ENCODE measurements around the gene RNU4-1.

DNA sequence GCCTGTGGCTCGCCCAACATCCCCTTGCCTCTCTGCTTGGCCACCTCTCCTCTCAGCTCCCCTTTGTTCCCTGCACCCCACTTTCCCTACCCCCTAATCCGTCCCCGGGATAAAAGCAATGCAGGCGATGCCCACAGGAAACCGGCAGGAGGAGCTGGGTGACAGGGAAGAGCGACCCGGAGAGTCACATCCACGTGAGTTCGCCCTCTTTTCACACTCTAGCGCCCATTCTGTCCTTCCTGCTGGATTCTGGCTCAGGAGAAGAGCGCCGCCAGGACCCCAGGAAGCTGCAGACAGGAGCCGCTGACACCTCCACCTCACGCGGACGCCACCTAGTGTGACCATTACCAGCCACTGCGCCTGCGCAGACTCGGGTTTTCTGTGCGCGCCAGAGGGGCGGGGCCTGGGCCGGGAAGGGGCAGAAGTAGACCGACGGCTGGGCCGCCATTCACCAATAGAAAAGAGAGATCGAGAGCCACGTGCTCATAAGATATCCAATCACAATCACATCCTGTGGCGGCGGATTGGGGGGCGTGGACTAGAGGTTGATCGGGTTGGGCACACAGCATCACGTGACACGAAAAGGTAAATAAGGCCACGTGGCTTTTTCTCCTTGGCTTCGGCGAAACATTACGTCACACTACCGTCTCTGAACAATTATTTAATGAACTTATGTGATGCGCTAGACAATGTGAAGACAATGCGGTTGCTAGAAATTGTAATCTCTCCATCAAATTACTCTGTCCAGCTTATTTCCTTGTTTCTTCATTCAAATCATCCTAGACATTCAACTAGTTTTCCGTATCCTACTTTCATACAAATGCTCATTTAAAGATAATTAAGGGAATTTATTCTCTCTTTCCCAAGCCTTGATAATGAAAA is 24.4 kb upstream of the RNU4-1 start:
- TF ChIP-seq, protein P1, sequence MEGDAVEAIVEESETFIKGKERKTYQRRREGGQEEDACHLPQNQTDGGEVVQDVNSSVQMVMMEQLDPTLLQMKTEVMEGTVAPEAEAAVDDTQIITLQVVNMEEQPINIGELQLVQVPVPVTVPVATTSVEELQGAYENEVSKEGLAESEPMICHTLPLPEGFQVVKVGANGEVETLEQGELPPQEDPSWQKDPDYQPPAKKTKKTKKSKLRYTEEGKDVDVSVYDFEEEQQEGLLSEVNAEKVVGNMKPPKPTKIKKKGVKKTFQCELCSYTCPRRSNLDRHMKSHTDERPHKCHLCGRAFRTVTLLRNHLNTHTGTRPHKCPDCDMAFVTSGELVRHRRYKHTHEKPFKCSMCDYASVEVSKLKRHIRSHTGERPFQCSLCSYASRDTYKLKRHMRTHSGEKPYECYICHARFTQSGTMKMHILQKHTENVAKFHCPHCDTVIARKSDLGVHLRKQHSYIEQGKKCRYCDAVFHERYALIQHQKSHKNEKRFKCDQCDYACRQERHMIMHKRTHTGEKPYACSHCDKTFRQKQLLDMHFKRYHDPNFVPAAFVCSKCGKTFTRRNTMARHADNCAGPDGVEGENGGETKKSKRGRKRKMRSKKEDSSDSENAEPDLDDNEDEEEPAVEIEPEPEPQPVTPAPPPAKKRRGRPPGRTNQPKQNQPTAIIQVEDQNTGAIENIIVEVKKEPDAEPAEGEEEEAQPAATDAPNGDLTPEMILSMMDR (conservative IDR thresholded peaks at IDR 0.05; ENCODE audit: low read depth, low read length) = peak; percentile 53
- TF ChIP-seq POLR2A (IDR thresholded peaks at IDR 0.05; ENCODE audit: low read depth, low read length) (peak; percentile 71; the same call in 1 of the 2 replicates), MAFK (IDR thresholded peaks at IDR 0.05; ENCODE audit: low read depth, low read length) (no peak), BHLHE40 (IDR thresholded peaks at IDR 0.05; ENCODE audit: low read depth, low read length) (no peak; the same call in 1 of the 2 replicates), ELK1 (IDR thresholded peaks at IDR 0.05; ENCODE audit: borderline replicate concordance, low read depth, low read length) (no peak), RFX5 (IDR thresholded peaks at IDR 0.05; ENCODE audit: low read depth, low read length) (no peak)

Measured in IMR-90 (cell line).